ENCODE results near the gene MXD1.

GRCh38 chr2:69945441-69945840 lies 30.5 kb downstream of the MXD1 start:
- TF ChIP-seq CTCF (IDR thresholded peaks at IDR 0.05) (no peak), POLR2AphosphoS5 (IDR thresholded peaks at IDR 0.05; ENCODE audit: low read depth, low read length) (no peak), TCF7L2 (IDR thresholded peaks at IDR 0.05; ENCODE audit: low read depth, low read length) (no peak), REST (IDR thresholded peaks at IDR 0.05; ENCODE audit: insufficient read depth in 1 of 2, low read depth in 2 of 2, low read length in 1 of 2) (no peak), SIN3A (IDR thresholded peaks at IDR 0.05; ENCODE audit: borderline replicate concordance, insufficient read depth, low read depth, low read length) (no peak)
